ENCODE data around the gene GRM1.

DNA sequence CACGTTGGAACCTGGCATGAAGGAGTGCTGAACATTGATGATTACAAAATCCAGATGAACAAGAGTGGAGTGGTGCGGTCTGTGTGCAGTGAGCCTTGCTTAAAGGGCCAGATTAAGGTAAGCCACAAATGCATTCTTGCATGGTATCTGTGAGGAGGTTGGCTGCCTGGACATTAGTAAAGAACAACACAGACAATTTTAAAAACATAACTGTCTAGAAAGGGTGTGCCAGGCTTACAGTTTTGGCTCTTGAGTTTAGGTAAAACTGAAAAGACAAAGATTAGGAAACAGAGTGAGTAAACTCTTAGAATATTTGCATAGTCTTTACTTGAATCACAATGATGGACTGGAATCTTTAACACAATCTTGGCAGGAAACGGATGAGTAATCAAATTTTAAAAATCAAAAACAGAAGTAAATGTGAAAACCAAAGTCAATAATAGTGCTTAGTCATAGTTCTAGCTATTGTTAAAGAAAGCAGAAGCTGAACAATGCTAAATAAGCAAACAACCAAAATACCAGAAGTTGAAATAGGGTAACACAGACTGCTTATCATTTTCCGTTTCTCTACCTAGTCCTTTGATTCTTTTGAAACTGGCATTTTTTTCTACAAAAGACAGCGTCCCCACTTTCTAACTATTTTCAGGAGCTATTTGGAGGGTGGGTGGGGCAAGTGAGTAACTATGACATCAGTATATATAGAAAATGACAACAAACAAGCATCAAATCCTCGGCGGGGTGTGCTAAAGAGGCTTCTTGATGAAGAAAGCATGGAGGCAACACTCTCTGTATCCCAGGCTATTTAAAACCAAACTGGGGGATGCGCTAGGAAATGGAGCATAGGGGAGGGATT lies 328.9 kb downstream of the GRM1 start:
- TF ChIP-seq, protein P1, sequence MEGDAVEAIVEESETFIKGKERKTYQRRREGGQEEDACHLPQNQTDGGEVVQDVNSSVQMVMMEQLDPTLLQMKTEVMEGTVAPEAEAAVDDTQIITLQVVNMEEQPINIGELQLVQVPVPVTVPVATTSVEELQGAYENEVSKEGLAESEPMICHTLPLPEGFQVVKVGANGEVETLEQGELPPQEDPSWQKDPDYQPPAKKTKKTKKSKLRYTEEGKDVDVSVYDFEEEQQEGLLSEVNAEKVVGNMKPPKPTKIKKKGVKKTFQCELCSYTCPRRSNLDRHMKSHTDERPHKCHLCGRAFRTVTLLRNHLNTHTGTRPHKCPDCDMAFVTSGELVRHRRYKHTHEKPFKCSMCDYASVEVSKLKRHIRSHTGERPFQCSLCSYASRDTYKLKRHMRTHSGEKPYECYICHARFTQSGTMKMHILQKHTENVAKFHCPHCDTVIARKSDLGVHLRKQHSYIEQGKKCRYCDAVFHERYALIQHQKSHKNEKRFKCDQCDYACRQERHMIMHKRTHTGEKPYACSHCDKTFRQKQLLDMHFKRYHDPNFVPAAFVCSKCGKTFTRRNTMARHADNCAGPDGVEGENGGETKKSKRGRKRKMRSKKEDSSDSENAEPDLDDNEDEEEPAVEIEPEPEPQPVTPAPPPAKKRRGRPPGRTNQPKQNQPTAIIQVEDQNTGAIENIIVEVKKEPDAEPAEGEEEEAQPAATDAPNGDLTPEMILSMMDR (IDR thresholded peaks at IDR 0.05; ENCODE audit: low read depth, low read length) = no peak
- no peak for TF ChIP-seq EZH2phosphoT487 (IDR thresholded peaks at IDR 0.05; ENCODE audit: low read depth)

All from OCI-LY3 (cell line).